HUES64 (cell line): ENCODE data around the gene PTH.

Source experiments
- H3K27ac ChIP-seq: 2 replicates; pipeline ENCODE4 v1.7.0; 2013; ENCODE audit warnings: low read depth, low read length, inconsistent platforms
- H3K27me3 ChIP-seq: 2 replicates; pipeline ENCODE4 v1.6.1; 2013; ENCODE audit warnings: mild to moderate bottlenecking, low read length; ENCODE audit not compliant: insufficient read depth
- H3K36me3 ChIP-seq: 2 replicates; pipeline ENCODE4 v1.6.1; 2013; ENCODE audit warnings: mild to moderate bottlenecking, low read length; ENCODE audit not compliant: insufficient read depth
- H3K4me1 ChIP-seq: 2 replicates; pipeline ENCODE4 v1.6.1; 2013; ENCODE audit warnings: mild to moderate bottlenecking, low read length, moderate library complexity; ENCODE audit not compliant: insufficient read depth
- H3K4me3 ChIP-seq: 2 replicates; pipeline ENCODE4 v1.5.1; 2013; ENCODE audit warnings: mild to moderate bottlenecking, low read length, moderate library complexity
- H3K9ac ChIP-seq: 2 replicates; pipeline ENCODE4 v1.6.1; 2013; ENCODE audit warnings: mild to moderate bottlenecking, low read depth, low read length
- H3K9me3 ChIP-seq: 2 replicates; pipeline ENCODE4 v1.6.1; 2013; ENCODE audit warnings: low read depth, low read length; ENCODE audit not compliant: insufficient read depth
- WGBS: fragments of 150-250, 120-280 bp; methylation state at CpG from one replicate; pipeline ENCODE4 v1.1.7; 2013; ENCODE audit warnings: missing lambda C conversion rate; 5-methylcytosine and 5-hydroxymethylcytosine counted together

Gene PTH

DNA sequence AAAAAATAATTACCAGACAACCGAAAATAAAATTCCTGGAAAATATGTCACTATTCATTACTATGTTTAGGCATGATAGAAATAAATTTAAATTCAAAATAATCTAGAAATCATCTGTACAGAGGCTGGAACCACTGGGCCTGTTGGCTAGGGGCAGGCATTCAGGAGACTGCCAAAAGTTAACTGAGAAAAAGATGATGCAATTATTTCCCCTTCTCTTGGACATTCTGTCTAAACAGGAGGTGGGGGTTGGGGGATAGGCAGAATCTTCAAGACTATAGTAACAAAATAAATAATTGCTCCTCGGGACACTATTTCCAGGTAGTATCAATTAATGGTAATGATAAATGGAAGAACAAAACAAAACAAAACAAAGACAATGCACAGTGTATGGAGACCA lies 46.9 kb downstream of the PTH start:
- no CpG with 5 or more reads among the region's 2 CpGs for WGBS
- H3K4me3 ChIP-seq: no peak overlapping the region
- no peaks in the 10 kb centered on the region for H3K9me3 ChIP-seq
- no peak overlapping the region for H3K27ac ChIP-seq
- peaks cover 2% of the 10 kb centered on the region; the same call in 1 of the 2 replicates for H3K36me3 ChIP-seq
- H3K9ac ChIP-seq: no peak overlapping the region
- peaks cover 14% of the 10 kb centered on the region for H3K4me1 ChIP-seq
- no peaks in the 10 kb centered on the region for H3K27me3 ChIP-seq

DNA sequence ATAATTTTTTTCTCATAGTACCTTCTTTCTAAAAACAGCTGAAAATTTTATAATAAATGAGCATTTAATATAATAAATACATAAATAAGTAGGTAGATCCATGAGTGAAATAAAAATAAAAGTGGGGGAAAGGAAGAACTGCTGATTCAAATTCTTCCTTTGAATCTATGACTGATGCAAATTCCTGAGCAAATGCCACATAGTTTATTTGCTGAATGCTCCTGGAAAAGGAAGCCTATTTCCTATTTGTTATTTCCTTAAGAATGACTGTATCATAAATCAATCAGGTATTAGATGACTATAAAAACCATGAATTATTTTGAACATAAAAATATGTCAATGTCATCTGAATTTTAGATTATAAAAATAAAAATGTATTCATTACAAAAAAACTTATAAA lies 49.4 kb downstream of the PTH start:
- no peak overlapping the region for H3K27ac ChIP-seq

DNA sequence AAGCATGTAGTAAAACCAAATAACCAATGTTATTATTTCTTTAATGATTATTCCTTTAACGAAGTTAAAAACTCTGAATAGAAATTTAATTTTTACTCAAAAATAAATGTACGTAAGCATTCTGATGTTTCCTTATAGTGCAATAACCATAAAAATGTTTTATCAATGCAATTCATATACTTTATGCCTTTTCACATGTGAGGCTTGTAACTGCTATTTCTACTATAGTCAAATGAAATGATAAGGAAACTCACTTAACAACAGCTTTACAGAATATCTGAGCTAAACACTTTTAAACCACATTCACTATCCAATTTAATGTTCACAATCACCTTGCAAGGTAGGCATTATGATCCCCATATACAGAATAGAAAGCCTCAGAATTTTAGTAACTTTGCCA lies 50.2 kb downstream of the PTH start:
- peaks cover 1% of the 10 kb centered on the region; the same call in 1 of the 2 replicates for H3K4me1 ChIP-seq
- no peak overlapping the region for H3K27ac ChIP-seq
- no peaks in the 10 kb centered on the region for H3K27me3 ChIP-seq
- no peak overlapping the region for H3K4me3 ChIP-seq
- WGBS: no CpG with 5 or more reads among the region's 2 CpGs
- H3K9me3 ChIP-seq: no peaks in the 10 kb centered on the region
- no peaks in the 10 kb centered on the region for H3K36me3 ChIP-seq
- no peak overlapping the region for H3K9ac ChIP-seq

More for the DNA sequence above, 49.4 kb downstream of the PTH start:
- Histone ChIP-seq H3K36me3 (no peaks in the 10 kb centered on the region), H3K4me3 (no peak overlapping the region), H3K4me1 (peaks cover 9% of the 10 kb centered on the region), H3K9ac (no peak overlapping the region), H3K27me3 (no peaks in the 10 kb centered on the region), H3K9me3 (no peaks in the 10 kb centered on the region)
